ENCODE data around the gene EPHB2. TPM values are rescaled to one million over a fixed set of nuclear protein-coding genes. Genes with fewer than 3 reads are reported as not detected.
"Not testable (repeated sequence)": the region's sequence is repeated elsewhere in the genome, so short reads cannot be mapped to it uniquely, and the experiment has no call there.

EPHB2 gene
- total RNA-seq: not detected in 2 replicates

DNA sequence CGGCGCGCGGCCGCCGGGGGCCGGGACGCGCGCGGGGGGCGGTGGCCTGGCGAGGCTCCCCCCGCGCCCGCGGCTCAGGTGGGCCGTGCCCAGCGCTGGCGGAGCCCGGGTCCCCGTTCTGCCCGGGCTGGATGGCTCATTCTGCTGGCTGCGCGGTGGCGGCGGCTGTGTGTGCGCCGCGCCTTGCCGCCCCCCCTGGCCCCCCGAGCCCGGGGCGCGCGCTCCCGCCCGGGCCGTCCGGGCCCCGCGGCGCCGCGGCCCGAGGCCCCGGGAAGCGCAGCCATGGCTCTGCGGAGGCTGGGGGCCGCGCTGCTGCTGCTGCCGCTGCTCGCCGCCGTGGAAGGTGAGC, at the start of gene EPHB2:
TSS of gene EPHB2 (plus strand) at position 139 of the 349 bp plus-strand sequence. CDS start at position 283, 144 bp downstream.
- Mint-ChIP-seq H3K27ac (no peak within 1 kb of the TSS), H3K27me3 (peaks cover 55% of the 10 kb centered on the region), H3K9me3 (no peaks in the 10 kb centered on the region), H3K36me3 (ENCODE audit: low read depth) (no peaks in the 10 kb centered on the region), H3K4me3 (no peak within 1 kb of the TSS), H3K4me1 (peaks cover 3% of the 10 kb centered on the region)
- no peak for DNase-seq
- intact Hi-C loops (cut with micrococcal nuclease): no loop called here

GRCh38 chr1:22661880-22662279, 48.8 kb upstream of the EPHB2 start:
- Mint-ChIP-seq H3K36me3 (ENCODE audit: low read depth) (no peaks in the 10 kb centered on the region), H3K27ac (no peak overlapping the region)
- intact Hi-C loops (cut with micrococcal nuclease): no loop called here

GRCh38 chr1:22662318-22662717, 48.3 kb upstream of the EPHB2 start:
- H3K36me3 Mint-ChIP-seq (ENCODE audit: low read depth): no peaks in the 10 kb centered on the region
- no peak overlapping the region for H3K4me3 Mint-ChIP-seq
- H3K9me3 Mint-ChIP-seq: no peaks in the 10 kb centered on the region
- DNase-seq: no peak
- no peaks in the 10 kb centered on the region for H3K27me3 Mint-ChIP-seq
- intact Hi-C loops (cut with micrococcal nuclease): no loop called here
- H3K27ac Mint-ChIP-seq: no peak overlapping the region
- no peaks in the 10 kb centered on the region for H3K4me1 Mint-ChIP-seq

More at GRCh38 chr1:22661880-22662279, 48.8 kb upstream of the EPHB2 start:
- Mint-ChIP-seq H3K27me3 (no peaks in the 10 kb centered on the region), H3K4me3 (no peak overlapping the region), H3K9me3 (no peaks in the 10 kb centered on the region), H3K4me1 (no peaks in the 10 kb centered on the region)
- DNase-seq: no peak

DNA sequence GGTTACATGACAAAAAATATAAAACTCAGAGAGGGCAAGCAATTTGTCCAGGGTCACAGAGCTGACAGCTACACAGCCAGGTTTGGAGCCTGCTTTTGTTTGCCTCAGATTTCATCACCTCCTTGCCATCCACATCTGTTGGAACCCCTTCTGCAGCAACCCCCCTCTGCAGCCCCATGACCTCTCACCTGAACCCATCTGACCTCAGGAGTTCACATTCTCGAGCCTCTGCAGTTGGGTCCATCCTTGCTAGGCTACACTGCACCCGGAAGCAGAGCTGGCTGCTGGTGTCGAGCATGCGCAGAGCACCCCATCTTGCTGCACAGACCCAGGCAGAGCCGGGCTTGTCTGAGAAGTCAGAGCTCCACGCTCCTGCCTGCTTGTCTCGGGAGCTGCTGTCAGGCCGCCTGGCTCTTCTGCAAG, 47.6 kb upstream of the EPHB2 start:
- intact Hi-C loops (cut with micrococcal nuclease): no loop called here
- H3K27me3 Mint-ChIP-seq: no peaks in the 10 kb centered on the region
- no peak overlapping the region for H3K4me3 Mint-ChIP-seq
- H3K36me3 Mint-ChIP-seq (ENCODE audit: low read depth): no peaks in the 10 kb centered on the region
- no peaks in the 10 kb centered on the region for H3K4me1 Mint-ChIP-seq
- no peak overlapping the region for H3K27ac Mint-ChIP-seq
- no peak for DNase-seq
- no peaks in the 10 kb centered on the region for H3K9me3 Mint-ChIP-seq

DNA sequence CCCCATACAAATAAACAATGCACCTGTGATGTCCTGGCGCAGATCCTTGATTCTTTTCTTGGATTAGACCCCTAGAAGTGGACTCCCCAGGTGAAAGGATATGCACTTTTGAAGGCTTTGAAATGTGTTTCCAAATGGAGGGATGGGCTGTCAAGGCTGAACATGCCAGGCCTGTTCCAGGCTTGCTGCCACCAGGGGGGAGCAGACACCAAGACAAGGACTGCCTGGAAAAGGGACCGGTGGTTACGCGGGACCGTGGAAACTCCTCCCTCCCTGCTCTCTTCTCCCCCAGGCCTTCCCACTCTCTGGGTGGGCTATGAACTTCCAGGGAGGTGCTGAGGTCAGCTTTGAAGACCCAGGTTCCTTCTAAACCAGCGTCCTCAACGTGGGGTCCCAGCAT, 44.9 kb upstream of the EPHB2 start:
- no peaks in the 10 kb centered on the region for H3K4me1 Mint-ChIP-seq
- H3K27ac Mint-ChIP-seq: no peak overlapping the region
- no peaks in the 10 kb centered on the region for H3K27me3 Mint-ChIP-seq
- intact Hi-C loops (cut with micrococcal nuclease): no loop called here
- no peaks in the 10 kb centered on the region for H3K36me3 Mint-ChIP-seq (ENCODE audit: low read depth)
- H3K9me3 Mint-ChIP-seq: no peaks in the 10 kb centered on the region
- no peak overlapping the region for H3K4me3 Mint-ChIP-seq
- no peak for DNase-seq

DNA sequence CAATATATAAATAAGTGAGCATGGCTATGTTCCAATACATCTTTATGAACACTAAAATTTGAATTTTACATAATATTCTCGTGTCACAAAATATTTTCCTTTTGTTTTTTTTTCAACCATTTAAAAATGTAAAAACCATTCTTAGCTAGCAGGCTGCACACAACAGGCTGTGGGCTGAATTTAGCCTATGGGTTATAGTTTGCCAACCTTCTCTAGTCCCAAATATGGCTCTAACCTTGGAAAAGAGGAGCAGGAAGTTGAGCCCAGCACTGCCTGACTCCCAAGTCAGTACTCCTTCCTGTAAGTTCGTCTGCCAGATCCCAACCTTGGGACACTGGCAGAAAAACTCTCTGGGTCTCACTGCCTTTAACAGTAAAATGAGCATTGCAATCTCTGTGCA, 44.2 kb upstream of the EPHB2 start:
- intact Hi-C loops (cut with micrococcal nuclease): no loop called here
- Mint-ChIP-seq H3K27ac (no peak overlapping the region), H3K27me3 (peaks cover 2% of the 10 kb centered on the region), H3K9me3 (no peaks in the 10 kb centered on the region), H3K36me3 (ENCODE audit: low read depth) (no peaks in the 10 kb centered on the region), H3K4me1 (no peaks in the 10 kb centered on the region), H3K4me3 (no peak overlapping the region)
- no peak for DNase-seq

DNA sequence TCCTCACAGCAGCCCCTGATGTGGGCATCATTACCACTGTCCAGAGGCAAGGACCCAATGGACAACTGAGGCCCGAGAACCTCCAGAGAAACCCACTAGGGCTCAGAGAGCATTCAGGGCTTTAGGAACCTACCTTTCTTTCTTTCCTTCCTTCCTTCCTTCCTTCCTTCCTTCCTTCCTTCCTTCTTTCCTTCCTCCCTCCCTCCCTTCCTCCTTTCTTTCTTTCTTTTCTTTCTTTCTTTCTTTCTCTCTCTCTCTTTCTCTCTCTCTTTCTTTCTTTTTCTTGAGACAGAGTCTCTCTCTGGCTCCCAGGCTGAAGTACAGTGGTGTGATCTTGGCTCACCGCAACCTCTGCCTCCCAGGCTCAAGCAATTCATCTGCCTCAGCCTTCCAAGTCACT, 41.8 kb upstream of the EPHB2 start:
- peaks cover 15% of the 10 kb centered on the region for H3K27me3 Mint-ChIP-seq
- H3K9me3 Mint-ChIP-seq; H3K4me1 Mint-ChIP-seq; intact Hi-C loops (cut with micrococcal nuclease); H3K4me3 Mint-ChIP-seq; H3K27ac Mint-ChIP-seq; H3K36me3 Mint-ChIP-seq (ENCODE audit: low read depth); DNase-seq: not testable (repeated sequence)

GRCh38 chr1:22670352-22670975, 40.2 kb upstream of the EPHB2 start:
- intact Hi-C loops (cut with micrococcal nuclease): no loop called here
- H3K4me3 Mint-ChIP-seq: no peak overlapping the region
- H3K4me1 Mint-ChIP-seq: no peaks in the 10 kb centered on the region
- H3K27ac Mint-ChIP-seq: no peak overlapping the region
- no peak for DNase-seq
- no peaks in the 10 kb centered on the region for H3K36me3 Mint-ChIP-seq (ENCODE audit: low read depth)
- peaks cover 26% of the 10 kb centered on the region for H3K27me3 Mint-ChIP-seq
- H3K9me3 Mint-ChIP-seq: no peaks in the 10 kb centered on the region

- no peak overlapping the region for H3K27ac Mint-ChIP-seq
- no peak for DNase-seq
- H3K4me3 Mint-ChIP-seq: no peak overlapping the region
- peaks cover 26% of the 10 kb centered on the region for H3K27me3 Mint-ChIP-seq
- no peaks in the 10 kb centered on the region for H3K9me3 Mint-ChIP-seq
- no peaks in the 10 kb centered on the region for H3K4me1 Mint-ChIP-seq
- no peaks in the 10 kb centered on the region for H3K36me3 Mint-ChIP-seq (ENCODE audit: low read depth)
- intact Hi-C loops (cut with micrococcal nuclease): no loop called here
Observed at GRCh38 chr1:22671999-22672398, 38.6 kb upstream of the EPHB2 start.

GRCh38 chr1:22673486-22674409, 36.9 kb upstream of the EPHB2 start:
- no peaks in the 10 kb centered on the region for H3K9me3 Mint-ChIP-seq
- intact Hi-C loops (cut with micrococcal nuclease): no loop called here
- no peak overlapping the region for H3K4me3 Mint-ChIP-seq
- peaks cover 26% of the 10 kb centered on the region for H3K27me3 Mint-ChIP-seq
- H3K36me3 Mint-ChIP-seq (ENCODE audit: low read depth): no peaks in the 10 kb centered on the region
- no peak overlapping the region for H3K27ac Mint-ChIP-seq
- DNase-seq: peak; percentile 60
- no peaks in the 10 kb centered on the region for H3K4me1 Mint-ChIP-seq

GRCh38 chr1:22674410-22674749, 36.3 kb upstream of the EPHB2 start:
- intact Hi-C loops (cut with micrococcal nuclease): no loop called here
- H3K36me3 Mint-ChIP-seq (ENCODE audit: low read depth): no peaks in the 10 kb centered on the region
- peaks cover 26% of the 10 kb centered on the region for H3K27me3 Mint-ChIP-seq
- DNase-seq: no peak
- H3K9me3 Mint-ChIP-seq: no peaks in the 10 kb centered on the region
- no peak overlapping the region for H3K4me3 Mint-ChIP-seq
- H3K4me1 Mint-ChIP-seq: no peaks in the 10 kb centered on the region
- H3K27ac Mint-ChIP-seq: no peak overlapping the region

GRCh38 chr1:22676151-22676550, 34.5 kb upstream of the EPHB2 start:
- H3K27ac Mint-ChIP-seq; H3K36me3 Mint-ChIP-seq (ENCODE audit: low read depth); DNase-seq; H3K9me3 Mint-ChIP-seq; intact Hi-C loops (cut with micrococcal nuclease); H3K4me3 Mint-ChIP-seq; H3K4me1 Mint-ChIP-seq: not testable (repeated sequence)
- peaks cover 25% of the 10 kb centered on the region for H3K27me3 Mint-ChIP-seq

GRCh38 chr1:22676916-22677583, 33.6 kb upstream of the EPHB2 start:
- Mint-ChIP-seq H3K9me3 (no peaks in the 10 kb centered on the region), H3K36me3 (ENCODE audit: low read depth) (no peaks in the 10 kb centered on the region), H3K4me1 (no peaks in the 10 kb centered on the region), H3K27me3 (peaks cover 21% of the 10 kb centered on the region), H3K4me3 (no peak overlapping the region), H3K27ac (no peak overlapping the region)
- no peak for DNase-seq
- intact Hi-C loops (cut with micrococcal nuclease): no loop called here
